ENCODE results near the gene MAP4K4. TPM values are rescaled to one million over a fixed set of nuclear protein-coding genes. Genes with fewer than 3 reads are reported as not detected.

MAP4K4 gene
- total RNA-seq, 1 experiment from 2014 or later, result 133 TPM

DNA sequence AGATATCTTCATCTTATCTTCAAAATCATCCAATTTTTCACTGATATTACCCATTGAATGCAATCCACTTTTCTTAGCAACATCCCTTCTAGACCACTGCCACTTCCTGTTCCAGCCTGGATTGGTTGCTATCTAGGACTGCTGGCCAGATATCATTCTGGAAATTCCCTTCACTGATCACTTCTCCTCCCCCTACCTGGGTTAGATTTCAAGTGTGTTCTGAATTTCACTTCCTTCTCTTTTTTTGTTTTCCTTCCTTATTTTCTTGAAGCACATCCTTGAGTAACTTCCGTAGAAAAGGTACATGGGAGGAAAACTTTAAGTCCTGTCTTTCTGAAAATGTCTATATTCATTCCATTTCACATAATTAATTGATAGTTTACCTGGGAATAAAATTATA lies 212.3 kb downstream of the MAP4K4 start:
- ATAC-seq (no peak), DNase-seq (no peak)
- intact Hi-C loops (cut with micrococcal nuclease), result no loop called here
- Histone ChIP-seq H3K27ac (ENCODE audit: low read length) (no peak overlapping the region), H3K4me1 (ENCODE audit: insufficient read depth, low read length) (peaks cover 9% of the 10 kb centered on the region; the same call in 1 of the 2 replicates), H3K4me3 (ENCODE audit: low read length) (no peak overlapping the region), H3K27me3 (ENCODE audit: low read length) (no peaks in the 10 kb centered on the region), H3F3A (ENCODE audit: low read length, unreplicated experiment) (no peaks in the 10 kb centered on the region), H2AFZ (ENCODE audit: low read length) (no peak overlapping the region), H4K20me1 (ENCODE audit: low read length) (no peaks in the 10 kb centered on the region), H3K9me2 (replicated peaks; ENCODE audit: low read length) (no peaks in the 10 kb centered on the region), H3K9me3 (ENCODE audit: low read length) (no peaks in the 10 kb centered on the region), H3K4me2 (ENCODE audit: low read length) (no peak overlapping the region), H3K36me3 (ENCODE audit: low read depth, low read length) (no peaks in the 10 kb centered on the region), H3K9ac (ENCODE audit: low read length) (no peak overlapping the region), H3K79me2 (ENCODE audit: low read length) (no peaks in the 10 kb centered on the region)
- POLR2A ChIA-PET (ENCODE audit: unreplicated experiment), result no interaction called here
- BruUV-seq (replicated peaks), result no TSS peak
- CTCF ChIA-PET, result no interaction called here
- TF ChIP-seq EZH2phosphoT487 (IDR thresholded peaks at IDR 0.05; ENCODE audit: borderline replicate concordance, low read length) (no peak), EZH2 (IDR thresholded peaks at IDR 0.05; ENCODE audit: low read length, unreplicated experiment) (no peak)
- TF ChIP-seq, protein P1, sequence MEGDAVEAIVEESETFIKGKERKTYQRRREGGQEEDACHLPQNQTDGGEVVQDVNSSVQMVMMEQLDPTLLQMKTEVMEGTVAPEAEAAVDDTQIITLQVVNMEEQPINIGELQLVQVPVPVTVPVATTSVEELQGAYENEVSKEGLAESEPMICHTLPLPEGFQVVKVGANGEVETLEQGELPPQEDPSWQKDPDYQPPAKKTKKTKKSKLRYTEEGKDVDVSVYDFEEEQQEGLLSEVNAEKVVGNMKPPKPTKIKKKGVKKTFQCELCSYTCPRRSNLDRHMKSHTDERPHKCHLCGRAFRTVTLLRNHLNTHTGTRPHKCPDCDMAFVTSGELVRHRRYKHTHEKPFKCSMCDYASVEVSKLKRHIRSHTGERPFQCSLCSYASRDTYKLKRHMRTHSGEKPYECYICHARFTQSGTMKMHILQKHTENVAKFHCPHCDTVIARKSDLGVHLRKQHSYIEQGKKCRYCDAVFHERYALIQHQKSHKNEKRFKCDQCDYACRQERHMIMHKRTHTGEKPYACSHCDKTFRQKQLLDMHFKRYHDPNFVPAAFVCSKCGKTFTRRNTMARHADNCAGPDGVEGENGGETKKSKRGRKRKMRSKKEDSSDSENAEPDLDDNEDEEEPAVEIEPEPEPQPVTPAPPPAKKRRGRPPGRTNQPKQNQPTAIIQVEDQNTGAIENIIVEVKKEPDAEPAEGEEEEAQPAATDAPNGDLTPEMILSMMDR (conservative IDR thresholded peaks at IDR 0.05; ENCODE audit: low read depth, low read length), result no peak

DNA sequence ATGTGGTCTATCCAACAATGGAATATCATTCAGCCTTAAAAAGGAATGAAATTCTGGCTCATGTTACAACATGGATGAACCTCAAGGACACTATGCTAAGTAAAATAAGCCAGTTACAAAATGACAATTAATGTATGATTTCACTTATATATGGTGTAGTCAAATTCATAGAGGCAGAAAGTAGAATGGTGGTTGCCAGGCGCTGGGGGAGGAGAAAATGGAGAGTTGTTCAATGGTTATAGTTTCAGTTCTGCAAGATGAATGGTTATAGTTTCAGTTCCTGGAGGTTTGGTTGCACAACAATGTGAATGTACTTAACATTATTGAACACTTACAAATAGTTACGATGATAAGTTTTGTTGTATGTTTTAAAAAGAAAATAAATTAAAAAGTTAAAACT lies 215.0 kb downstream of the MAP4K4 start:
- H3F3A ChIP-seq (ENCODE audit: low read length, unreplicated experiment), result no peaks in the 10 kb centered on the region

More for the DNA sequence above, 215.0 kb downstream of the MAP4K4 start:
- POLR2A ChIA-PET (ENCODE audit: unreplicated experiment), result no interaction called here
- Histone ChIP-seq H3K4me1 (ENCODE audit: insufficient read depth, low read length) (peaks cover 9% of the 10 kb centered on the region; the same call in 1 of the 2 replicates), H3K27ac (ENCODE audit: low read length) (peak overlapping the region; percentile 28; the same call in 1 of the 2 replicates), H3K4me3 (ENCODE audit: low read length) (no peak overlapping the region), H2AFZ (ENCODE audit: low read length) (no peak overlapping the region), H3K4me2 (ENCODE audit: low read length) (no peak overlapping the region), H4K20me1 (ENCODE audit: low read length) (no peaks in the 10 kb centered on the region), H3K36me3 (ENCODE audit: low read depth, low read length) (no peaks in the 10 kb centered on the region), H3K79me2 (ENCODE audit: low read length) (no peaks in the 10 kb centered on the region), H3K27me3 (ENCODE audit: low read length) (no peaks in the 10 kb centered on the region), H3K9me3 (ENCODE audit: low read length) (no peaks in the 10 kb centered on the region; the same call in 1 of the 2 replicates), H3K9me2 (replicated peaks; ENCODE audit: low read length) (no peaks in the 10 kb centered on the region), H3K9ac (ENCODE audit: low read length) (no peak overlapping the region)
- ATAC-seq (no peak), DNase-seq (no peak)
- no TSS peak for BruUV-seq (replicated peaks)
- intact Hi-C loops (cut with micrococcal nuclease), result no loop called here
- TF ChIP-seq EZH2phosphoT487 (IDR thresholded peaks at IDR 0.05; ENCODE audit: borderline replicate concordance, low read length) (no peak), EZH2 (IDR thresholded peaks at IDR 0.05; ENCODE audit: low read length, unreplicated experiment) (no peak)
- TF ChIP-seq, protein P1 (conservative IDR thresholded peaks at IDR 0.05; ENCODE audit: low read depth, low read length), result no peak
- CTCF ChIA-PET, result interaction anchor here (0.8 kb wide), 1 partner anchor 16 kb away, joined by 4 read pairs; no protein-coding TSS in a partner anchor

Data from PC-3 (cell line).